ENCODE results near the gene NET1.
A peak's percentile ranks its signal among the peaks of the same experiment; 100 is the strongest.

NET1 gene

GRCh38 chr10:5445006-5445405 lies 32.6 kb downstream of the NET1 start:
- no peak for DNase-seq

GRCh38 chr10:5446390-5446926 lies 34.1 kb downstream of the NET1 start:
- peak; percentile 90 for DNase-seq

- DNase-seq, result peak; percentile 48
Measured at GRCh38 chr10:5447056-5447455, 34.7 kb downstream of the NET1 start.

- peak; percentile 37 for DNase-seq
Measured at GRCh38 chr10:5447611-5448071, 35.3 kb downstream of the NET1 start.

GRCh38 chr10:5448333-5449001 lies 36.1 kb downstream of the NET1 start:
- DNase-seq, result no peak

GRCh38 chr10:5449227-5449626 lies 36.9 kb downstream of the NET1 start:
- DNase-seq, result no peak

GRCh38 chr10:5449823-5450222 lies 37.5 kb downstream of the NET1 start:
- peak; percentile 87 for DNase-seq

GRCh38 chr10:5450605-5451384 lies 38.4 kb downstream of the NET1 start:
- no peak for DNase-seq

- DNase-seq, result no peak
Measured at GRCh38 chr10:5453749-5454489, 41.6 kb downstream of the NET1 start.

- no peak for DNase-seq
Measured at GRCh38 chr10:5456563-5456962, 44.2 kb downstream of the NET1 start.

- DNase-seq, result no peak
Measured at GRCh38 chr10:5457741-5458140, 45.4 kb downstream of the NET1 start.

- DNase-seq, result no peak
Measured at GRCh38 chr10:5458425-5458824, 46.1 kb downstream of the NET1 start.

- DNase-seq, result no peak
Measured at GRCh38 chr10:5458949-5459747, 46.8 kb downstream of the NET1 start.

GRCh38 chr10:5460468-5461202 lies 48.3 kb downstream of the NET1 start:
- no peak for DNase-seq

GRCh38 chr10:5461203-5461588 lies 48.8 kb downstream of the NET1 start:
- no peak for DNase-seq

- no peak for DNase-seq
Measured at GRCh38 chr10:5461914-5462840, 49.8 kb downstream of the NET1 start.

- no peak for DNase-seq
Measured at GRCh38 chr10:5462841-5463293, 50.5 kb downstream of the NET1 start.

- DNase-seq, result no peak
Measured at GRCh38 chr10:5464546-5464945, 52.2 kb downstream of the NET1 start.

GRCh38 chr10:5465976-5466450 lies 53.7 kb downstream of the NET1 start:
- DNase-seq, result no peak

- DNase-seq, result peak; percentile 78
Measured at GRCh38 chr10:5466451-5467206, 54.3 kb downstream of the NET1 start.
